NAMALWA (cell line): Measurements from ENCODE around the gene TMEM115.

ENCODE experiments used
- DNase-seq: peaks from one replicate; pipeline ENCODE4 v3.0.0-alpha.2; 2015; ENCODE audit warnings: low spot score

TMEM115 gene

DNA sequence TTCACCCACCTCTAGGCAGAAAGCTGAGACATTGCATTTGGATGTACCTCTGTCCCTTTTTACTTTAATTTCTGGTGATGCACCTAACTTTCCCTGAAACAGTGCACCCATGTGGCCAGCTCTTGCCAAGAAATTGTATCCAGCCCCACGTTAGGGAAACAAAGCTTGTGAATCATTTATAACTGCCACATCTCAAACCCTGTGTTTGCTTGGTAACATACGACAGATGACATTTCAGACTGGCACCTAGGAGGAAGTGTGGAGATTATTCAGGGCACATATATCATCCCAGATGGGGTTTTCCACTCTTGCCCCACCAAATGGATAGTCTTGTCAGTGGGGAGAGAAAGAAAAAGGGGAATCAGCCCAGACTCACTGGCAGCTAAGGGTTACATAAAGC is 6.5 kb downstream of the TMEM115 start:
- DNase-seq: peak; percentile 57

DNA sequence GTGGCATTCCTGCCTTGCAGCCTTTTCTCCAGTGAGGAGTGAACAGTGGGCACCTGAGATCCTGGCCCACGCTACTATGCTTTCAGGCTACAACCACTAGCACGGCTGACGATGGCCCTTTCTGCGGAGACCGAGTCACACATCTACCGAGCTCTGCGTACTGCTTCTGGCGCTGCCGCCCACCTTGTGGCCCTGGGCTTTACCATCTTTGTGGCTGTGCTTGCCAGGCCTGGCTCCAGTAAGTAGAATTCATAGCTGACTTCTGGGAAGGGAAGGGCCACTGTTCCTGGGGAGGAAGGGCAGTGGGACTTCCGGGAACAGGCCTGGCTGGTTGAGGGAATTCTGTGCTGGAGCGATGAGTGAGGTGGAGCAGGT is 8.0 kb downstream of the TMEM115 start:
- no peak for DNase-seq

DNA sequence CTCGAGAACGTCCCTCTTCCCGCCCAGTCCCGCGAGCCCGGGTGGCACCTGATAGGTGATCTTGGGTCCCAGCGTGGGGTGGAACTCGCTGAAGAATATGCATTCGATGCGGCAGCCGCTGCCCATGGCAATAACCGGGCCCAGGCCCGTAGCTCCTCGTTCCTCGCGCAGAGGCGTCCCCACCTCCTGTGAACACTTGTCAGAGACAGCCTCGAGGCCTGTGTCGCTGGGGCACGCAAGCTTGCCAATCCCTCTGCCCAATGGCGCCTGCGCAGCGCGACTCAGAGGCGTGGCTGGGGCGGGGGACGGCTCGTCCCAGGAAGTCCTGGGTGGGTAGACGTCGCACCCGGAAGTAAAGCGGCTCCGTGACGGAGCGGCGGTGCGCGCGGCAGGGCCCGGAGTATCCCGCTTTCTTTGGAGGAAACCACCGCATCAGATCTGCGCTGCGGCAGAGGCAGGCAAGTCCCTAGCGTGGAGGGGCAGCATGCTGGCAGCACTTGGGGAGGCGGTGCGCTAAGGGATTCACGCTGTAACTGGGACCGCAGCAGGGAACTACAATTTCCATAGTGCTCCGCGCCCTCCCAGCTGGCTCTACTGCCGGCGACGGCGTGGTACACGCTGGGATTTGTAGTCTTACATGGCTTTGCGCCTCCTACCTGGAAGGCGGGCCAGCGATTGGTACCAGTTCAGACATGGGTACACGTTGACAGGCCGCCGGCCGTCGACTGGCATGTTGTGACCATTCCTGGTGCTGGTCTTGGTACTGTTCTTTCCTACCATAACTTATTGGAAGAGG is 8.6 kb downstream of the TMEM115 start, which contains the start of the genes CYB561D2 and NPRL2:
TSS of gene CYB561D2 (plus strand) at position 336 of the 796 bp plus-strand sequence. CDS start 572 bp downstream, outside the sequence.
TSS of gene NPRL2 (minus strand) at position 249 of the 796 bp plus-strand sequence. CDS start at position 126, 123 bp downstream.
- DNase-seq: peak; percentile 91

DNA sequence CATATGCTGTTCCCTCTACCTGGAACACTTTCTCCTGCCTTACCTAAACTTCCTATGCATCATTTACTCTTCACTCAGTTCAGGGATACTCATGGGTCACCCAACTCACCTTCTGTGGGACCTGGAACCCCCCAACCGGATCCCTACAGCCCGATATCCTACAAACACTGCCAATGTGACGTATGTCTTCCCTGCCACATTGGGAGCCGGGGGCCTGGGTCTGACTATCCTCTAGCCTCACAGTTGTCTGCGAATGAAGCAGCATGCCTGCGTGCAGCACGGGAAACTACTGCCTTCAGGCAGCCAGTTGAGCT is 9.2 kb downstream of the TMEM115 start:
- DNase-seq: no peak

DNA sequence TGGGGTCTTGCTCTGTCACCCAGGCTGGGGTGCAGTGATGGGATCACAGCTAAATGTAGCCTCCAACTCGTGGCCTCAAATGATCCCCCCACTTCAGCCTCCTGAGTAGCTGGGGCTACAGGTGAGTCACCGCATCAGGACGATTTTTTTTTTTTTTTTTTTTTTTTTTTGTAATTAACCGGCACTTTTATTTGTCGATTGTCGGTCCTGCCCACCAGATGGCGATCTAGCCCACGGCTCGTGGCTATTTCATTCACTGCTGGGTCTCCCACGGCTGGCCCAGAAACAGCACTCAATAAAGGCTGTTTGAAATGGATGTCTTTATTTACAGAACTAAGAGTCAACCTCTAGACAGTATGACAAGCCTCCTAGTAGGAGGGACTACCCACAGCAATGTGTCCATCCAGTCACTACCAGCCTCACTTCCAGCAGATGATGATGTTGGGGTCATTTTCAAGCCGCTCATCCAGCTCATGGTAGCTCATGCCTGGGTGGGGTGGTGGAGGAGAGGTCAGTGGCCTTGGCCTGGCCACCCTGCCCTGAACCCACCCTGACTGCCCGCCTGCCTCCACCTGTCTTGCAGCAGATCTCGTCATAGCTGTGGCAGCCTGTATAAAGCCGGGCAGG is 12.0 kb downstream of the TMEM115 start:
- DNase-seq: peak; percentile 76

- peak; percentile 50 for DNase-seq
Observed at GRCh38 chr3:50345586-50346234, 13.6 kb downstream of the TMEM115 start, which contains the start of gene ZMYND10. ZMYND10 (minus strand) TSS chr3:50345732; CDS start chr3:50345579, 153 bp downstream.

DNA sequence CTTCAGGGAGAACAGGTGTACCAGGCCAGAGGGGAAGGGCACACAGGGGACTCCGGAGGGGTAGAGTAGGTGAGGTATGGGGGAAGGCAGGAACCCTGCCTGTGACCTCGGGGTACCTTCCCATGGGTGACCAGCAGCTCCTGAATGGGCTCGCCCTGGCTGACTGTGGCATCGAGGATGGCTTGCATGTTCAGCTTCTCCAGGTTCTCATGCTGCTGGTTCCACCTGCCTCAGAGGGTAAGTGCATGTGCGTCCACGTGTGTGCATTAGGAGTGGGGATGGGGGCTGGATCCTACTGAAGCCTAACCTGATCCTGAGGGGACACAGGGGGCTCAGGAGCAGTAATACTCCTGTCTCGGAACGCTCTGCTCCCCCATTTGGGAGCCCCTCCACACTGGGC is 14.3 kb downstream of the TMEM115 start:
- no peak for DNase-seq

GRCh38 chr3:50342813-50343633 is 16.3 kb downstream of the TMEM115 start:
- DNase-seq: no peak

GRCh38 chr3:50341996-50342650 is 17.2 kb downstream of the TMEM115 start:
- no peak for DNase-seq

DNA sequence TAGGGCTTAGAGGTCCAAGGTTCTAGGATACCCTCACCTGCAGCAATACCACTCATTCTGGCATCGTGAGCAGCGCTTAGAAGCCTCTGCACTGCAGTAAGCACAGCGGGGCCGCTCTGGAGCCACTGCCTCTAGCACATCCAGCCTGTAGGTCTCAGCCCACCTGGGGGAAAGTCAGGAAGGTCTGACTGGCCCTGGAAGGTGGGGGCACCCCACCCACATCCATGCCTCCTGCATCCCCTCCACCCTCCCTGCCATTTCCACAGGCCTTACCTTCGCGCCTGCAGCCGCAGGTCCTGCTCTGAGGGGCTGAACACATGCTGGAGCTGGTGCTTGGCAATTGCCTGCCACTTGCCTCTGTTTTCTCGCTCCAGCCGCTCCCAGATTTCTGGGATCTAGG is 17.8 kb downstream of the TMEM115 start:
- DNase-seq: no peak

GRCh38 chr3:50340448-50341329 is 18.6 kb downstream of the TMEM115 start, which contains the start of gene RASSF1:
RASSF1 (minus strand) TSS chr3:50340836; CDS start chr3:50340805, 31 bp downstream.
- no peak for DNase-seq

DNA sequence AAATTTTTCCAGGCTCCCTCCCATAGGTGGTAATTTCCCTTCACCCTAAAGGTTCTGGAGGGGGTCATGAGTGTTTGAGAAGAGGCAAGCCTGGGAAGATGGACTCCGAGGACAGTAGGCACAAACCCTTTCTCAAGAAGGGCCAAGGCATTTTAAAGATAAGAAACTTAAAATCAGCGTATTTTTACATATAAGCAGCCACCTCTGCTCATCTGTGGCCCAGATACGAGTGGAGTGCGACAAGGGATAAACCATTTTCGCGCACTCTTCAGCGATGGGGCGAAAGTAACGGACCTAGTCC is 19.2 kb downstream of the TMEM115 start:
- DNase-seq: no peak

DNA sequence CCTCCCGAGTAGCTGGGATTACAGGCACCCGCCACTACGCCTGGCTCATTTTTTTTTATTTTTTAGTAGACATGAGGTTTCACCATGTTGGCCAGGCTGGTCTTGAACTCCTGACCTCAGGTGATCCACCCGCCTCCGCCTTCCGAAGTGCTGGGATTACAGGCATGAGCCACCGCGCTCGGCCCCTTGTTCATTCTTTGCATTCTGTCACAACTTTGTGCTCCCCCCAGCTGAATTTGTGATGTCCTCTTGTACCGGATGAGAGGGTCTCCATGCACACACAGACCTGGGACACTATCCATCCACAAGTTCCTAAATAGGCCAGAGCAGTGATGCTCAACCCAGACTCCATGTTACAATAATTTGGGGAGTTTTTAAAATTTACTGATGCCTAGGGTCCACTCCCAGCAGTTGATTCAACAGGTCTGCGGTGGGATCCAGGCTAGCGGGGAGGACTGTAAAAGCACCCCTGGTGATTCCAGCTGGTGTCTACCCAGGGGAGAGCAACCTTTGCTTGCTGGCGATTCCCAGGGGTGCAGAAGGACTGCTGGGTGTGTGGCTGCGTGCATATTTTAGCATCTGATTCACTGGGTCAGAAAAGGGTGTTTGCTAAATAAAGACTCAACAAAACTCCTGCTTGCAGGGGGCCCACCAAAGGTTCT is 19.7 kb downstream of the TMEM115 start:
- no peak for DNase-seq

GRCh38 chr3:50338965-50339364 is 20.4 kb downstream of the TMEM115 start:
- DNase-seq: no peak

DNA sequence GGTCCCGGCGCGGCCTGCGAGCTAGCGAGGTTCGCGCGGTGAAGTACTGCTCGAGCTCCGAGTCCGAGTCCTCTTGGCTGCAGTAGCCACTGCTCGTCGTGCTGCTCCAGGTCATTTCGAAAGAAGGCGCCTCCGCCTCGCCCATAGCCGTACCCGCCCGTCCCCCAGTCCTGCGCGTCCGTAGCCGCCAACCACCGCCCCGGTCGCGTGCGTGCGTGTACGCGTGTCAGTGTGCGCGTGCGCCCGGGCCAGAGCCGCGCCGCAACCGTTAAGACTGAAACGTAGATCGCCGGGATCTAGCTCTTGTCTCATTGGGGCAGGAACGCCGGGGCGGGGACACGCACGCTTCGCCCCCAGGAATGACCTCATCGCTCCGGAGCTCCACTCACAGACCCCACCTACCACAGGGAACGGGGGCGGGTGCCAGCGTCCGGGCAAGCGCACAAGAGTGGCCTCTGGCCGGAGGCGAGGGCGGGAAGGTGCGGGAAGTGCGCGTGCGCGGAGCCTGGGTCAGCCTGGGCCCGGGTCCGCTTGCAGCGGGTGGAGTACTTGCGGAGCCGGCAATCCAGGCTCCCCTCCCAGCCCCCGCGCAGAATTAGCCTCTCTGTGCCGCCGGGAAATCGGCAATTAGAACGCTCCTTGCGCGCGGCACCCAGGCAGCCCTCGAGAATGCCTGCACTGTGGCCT is 22.0 kb downstream of the TMEM115 start:
- DNase-seq: peak; percentile 93

GRCh38 chr3:50336452-50337174 is 22.7 kb downstream of the TMEM115 start:
- DNase-seq: no peak

GRCh38 chr3:50334339-50335075 is 24.8 kb downstream of the TMEM115 start:
- DNase-seq: no peak

GRCh38 chr3:50333744-50334328 is 25.5 kb downstream of the TMEM115 start:
- no peak for DNase-seq
